AG04450 (cell line): ENCODE data around the gene OBSCN. TPM values are rescaled to one million over a fixed set of nuclear protein-coding genes. Genes with fewer than 3 reads are reported as not detected.

Experiments
- CTCF ChIA-PET: fragments of 300-600, 350-600 bp; formaldehyde crosslinking; extraction: SDS; loops from one replicate; lab custom pipeline; 2022; ENCODE audit warnings: antibody characterized with exemption, inconsistent platforms; lab: Charles Lee
- POLR2A ChIA-PET: fragments of 350-600 bp; formaldehyde crosslinking; extraction: SDS; loops from one replicate; lab custom pipeline; 2021; ENCODE audit warnings: antibody characterized with exemption, inconsistent platforms; lab: Yijun Ruan, JAX
- DNase-seq: peaks from one replicate; pipeline ENCODE4 v3.0.0-alpha.2; 2011; ENCODE audit warnings: low read depth, low spot score
- H3K27ac ChIP-seq: one replicate; pipeline ENCODE4 v1.5.1; 2012; ENCODE audit warnings: low read depth, low read length, control low read depth
- H3K27me3 ChIP-seq: one replicate; pipeline ENCODE4 v1.6.0; 2012; ENCODE audit warnings: low read length; ENCODE audit not compliant: control insufficient read depth, insufficient read depth
- H3K4me3 ChIP-seq: 2 replicates; pipeline ENCODE4 v1.5.1; 2011; ENCODE audit warnings: mild to moderate bottlenecking, low read depth, low read length, control low read depth
- H3K9me3 ChIP-seq: 2 replicates; pipeline ENCODE4 v1.5.1; 2012; ENCODE audit warnings: low read length; ENCODE audit not compliant: control insufficient read depth, insufficient read depth
- CTCF ChIP-seq: IDR thresholded peaks from 2 replicates; pipeline ENCODE4 v1.5.1; 2011; ENCODE audit warnings: low read depth, low read length, control low read depth, inconsistent platforms
- polyA plus RNA-seq: library from polyadenylated mRNA; depleted of rRNA; stranded (reverse); fragments of >200 nt; gene quantifications from 2 replicates; pipeline ENCODE4 v1.2.3, GENCODE V29; 2011

Gene OBSCN
- polyA plus RNA-seq, 1 experiment: 3.9 TPM

DNA sequence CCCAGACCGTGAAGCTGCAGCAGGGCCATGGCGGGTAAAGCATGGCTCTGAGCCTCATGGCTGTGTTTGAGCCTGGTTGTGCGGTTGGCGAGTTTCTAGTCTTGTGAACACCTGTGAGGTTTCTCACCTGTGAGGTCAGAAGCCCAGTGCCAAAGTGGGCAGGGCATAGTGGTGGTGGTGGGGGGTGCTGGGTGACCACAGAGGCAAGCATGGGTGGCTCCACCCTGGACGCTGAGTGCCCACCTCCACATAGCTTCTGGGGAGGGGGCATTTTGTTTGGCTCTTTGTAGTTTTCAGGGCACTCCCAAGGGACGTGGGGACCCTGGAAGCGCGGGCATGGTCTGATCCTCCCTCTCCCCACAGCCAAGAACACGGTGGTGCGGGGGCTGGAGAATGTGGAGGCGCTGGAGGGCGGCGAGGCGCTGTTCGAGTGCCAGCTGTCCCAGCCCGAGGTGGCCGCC lies 107.7 kb downstream of the OBSCN start:
- CTCF ChIA-PET: no interaction called here
- Histone ChIP-seq H3K27ac (no peak overlapping the region), H3K4me3 (no peak overlapping the region), H3K9me3 (peaks cover 78% of the 10 kb centered on the region), H3K27me3 (no peaks in the 10 kb centered on the region)
- no peak for DNase-seq
- POLR2A ChIA-PET: no interaction called here
- no peak for TF ChIP-seq CTCF

DNA sequence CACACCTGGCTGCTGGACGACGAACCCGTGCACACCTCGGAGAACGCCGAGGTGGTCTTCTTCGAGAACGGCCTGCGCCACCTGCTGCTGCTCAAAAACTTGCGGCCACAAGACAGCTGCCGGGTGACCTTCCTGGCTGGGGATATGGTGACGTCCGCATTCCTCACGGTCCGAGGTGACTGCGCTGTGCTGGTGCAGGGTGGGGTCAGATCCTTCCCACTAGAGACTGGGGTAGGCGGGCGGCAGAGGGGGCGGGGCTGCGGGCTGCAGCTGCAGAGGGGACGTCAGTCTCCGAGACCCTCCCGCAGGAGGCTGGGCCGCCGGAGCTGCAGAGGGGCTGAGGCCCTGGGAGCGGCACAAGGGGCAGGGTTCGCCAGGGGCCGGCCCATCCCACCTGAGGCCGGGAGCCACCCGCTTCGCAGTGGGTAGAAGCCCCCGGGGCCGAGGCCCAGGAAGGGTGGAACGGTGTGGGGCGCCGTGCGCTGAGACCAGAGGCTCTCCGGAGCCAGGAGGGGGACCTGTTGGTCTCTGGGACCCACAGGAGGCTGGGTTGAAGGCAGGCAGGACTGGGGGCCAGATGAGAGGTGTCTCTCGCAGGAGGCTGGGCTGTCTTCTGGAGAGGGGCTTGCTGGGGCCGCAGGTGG lies 108.2 kb downstream of the OBSCN start:
- no peak overlapping the region for H3K4me3 ChIP-seq
- POLR2A ChIA-PET: no interaction called here
- H3K9me3 ChIP-seq: peaks cover 78% of the 10 kb centered on the region
- H3K27me3 ChIP-seq: no peaks in the 10 kb centered on the region
- TF ChIP-seq CTCF: no peak
- CTCF ChIA-PET: no interaction called here
- no peak for DNase-seq
- H3K27ac ChIP-seq: no peak overlapping the region

DNA sequence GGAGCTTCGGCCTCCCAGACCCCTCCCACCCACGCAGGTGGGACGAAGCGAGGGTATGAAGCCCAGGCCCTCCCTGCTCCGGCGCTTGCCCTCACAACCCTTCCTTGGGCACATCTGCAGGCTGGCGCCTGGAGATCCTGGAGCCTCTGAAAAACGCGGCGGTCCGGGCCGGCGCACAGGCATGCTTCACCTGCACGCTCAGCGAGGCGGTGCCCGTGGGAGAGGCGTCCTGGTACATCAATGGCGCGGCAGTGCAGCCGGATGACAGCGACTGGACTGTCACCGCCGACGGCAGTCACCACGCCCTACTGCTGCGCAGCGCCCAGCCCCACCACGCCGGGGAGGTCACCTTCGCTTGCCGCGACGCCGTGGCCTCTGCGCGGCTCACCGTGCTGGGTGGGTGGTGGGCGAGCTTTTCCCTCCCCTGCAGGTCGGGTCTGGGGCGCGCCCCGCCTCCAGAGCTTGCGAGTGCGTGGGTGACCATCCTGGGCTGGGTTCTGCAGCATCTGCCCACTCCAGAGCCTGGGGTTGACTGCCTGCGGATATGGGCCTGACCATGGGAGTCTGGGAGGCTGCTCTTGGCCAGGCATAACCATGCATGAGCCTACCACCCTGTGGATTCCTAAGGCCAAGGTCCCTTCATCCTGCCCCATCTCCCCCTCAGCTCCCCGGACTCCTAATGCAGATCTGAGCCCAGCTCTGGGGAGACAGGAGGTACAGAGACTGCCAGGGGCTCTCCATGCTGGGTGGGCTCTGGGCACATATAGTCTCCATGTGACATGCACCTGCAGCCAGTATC lies 108.9 kb downstream of the OBSCN start:
- Histone ChIP-seq H3K27me3 (no peaks in the 10 kb centered on the region), H3K9me3 (peaks cover 73% of the 10 kb centered on the region), H3K27ac (no peak overlapping the region), H3K4me3 (no peak overlapping the region)
- TF ChIP-seq CTCF: no peak
- ChIA-PET POLR2A (no interaction called here), CTCF (no interaction called here)
- no peak for DNase-seq

DNA sequence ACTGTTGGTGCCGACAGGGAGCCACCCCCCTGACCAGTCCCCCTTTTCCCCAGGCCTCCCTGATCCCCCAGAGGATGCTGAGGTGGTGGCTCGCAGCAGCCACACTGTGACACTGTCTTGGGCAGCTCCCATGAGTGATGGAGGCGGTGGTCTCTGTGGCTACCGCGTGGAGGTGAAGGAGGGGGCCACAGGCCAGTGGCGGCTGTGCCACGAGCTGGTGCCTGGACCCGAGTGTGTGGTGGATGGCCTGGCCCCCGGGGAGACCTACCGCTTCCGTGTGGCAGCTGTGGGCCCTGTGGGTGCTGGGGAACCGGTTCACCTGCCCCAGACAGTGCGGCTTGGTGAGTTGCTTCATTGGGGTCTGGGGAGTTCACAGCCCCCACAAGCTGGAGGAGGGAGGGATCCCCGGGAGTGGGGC lies 109.6 kb downstream of the OBSCN start:
- H3K9me3 ChIP-seq: peaks cover 67% of the 10 kb centered on the region
- CTCF ChIA-PET: no interaction called here
- TF ChIP-seq CTCF: no peak
- H3K27ac ChIP-seq: no peak overlapping the region
- no peak for DNase-seq
- POLR2A ChIA-PET: no interaction called here
- H3K4me3 ChIP-seq: no peak overlapping the region
- H3K27me3 ChIP-seq: no peaks in the 10 kb centered on the region
